OCI-LY1 (cell line): ENCODE measurements around the gene RPL15.

Source experiments
- H2AFZ ChIP-seq: fragments of 200-600 bp; sonication (generic), shearing (Covaris generic); 2 replicates; pipeline ENCODE4 v1.6.0; 2014; ENCODE audit warnings: antibody characterized with exemption, mild to moderate bottlenecking, low read length
- H3F3A ChIP-seq: fragments of 200-600 bp; sonication (generic), shearing (Covaris generic); 2 replicates; pipeline ENCODE4 v1.6.0; 2014; ENCODE audit warnings: mild to moderate bottlenecking, antibody characterized with exemption, low read length, moderate library complexity; ENCODE audit not compliant: insufficient read depth
- H3K27ac ChIP-seq: fragments of 200-600 bp; sonication (generic); 2 replicates; pipeline ENCODE4 v1.5.1; 2014; ENCODE audit warnings: low read length, mixed run types, mild to moderate bottlenecking, low read depth; ENCODE audit not compliant: poor library complexity, severe bottlenecking
- H3K27me3 ChIP-seq: fragments of 200-600 bp; sonication (generic); 2 replicates; pipeline ENCODE4 v1.6.0; 2014; ENCODE audit warnings: antibody characterized with exemption, mild to moderate bottlenecking, low read length, moderate library complexity; ENCODE audit not compliant: insufficient read depth
- H3K36me3 ChIP-seq: fragments of 200-600 bp; sonication (generic); 2 replicates; pipeline ENCODE4 v1.6.1; 2014; ENCODE audit warnings: mild to moderate bottlenecking, antibody characterized with exemption, low read length, moderate library complexity, mixed read lengths; ENCODE audit not compliant: insufficient read depth
- H3K4me1 ChIP-seq: fragments of 200-600 bp; sonication (generic); 2 replicates; pipeline ENCODE4 v1.5.1; 2014; ENCODE audit warnings: mild to moderate bottlenecking, low read length, moderate library complexity; ENCODE audit not compliant: insufficient read depth, severe bottlenecking
- H3K4me2 ChIP-seq: fragments of 200-600 bp; sonication (generic), shearing (Covaris generic); 2 replicates; pipeline ENCODE4 v1.6.1; 2014; ENCODE audit warnings: low read length
- H3K4me3 ChIP-seq: fragments of 200-600 bp; sonication (generic); 2 replicates; pipeline ENCODE4 v1.5.1; 2014; ENCODE audit warnings: low read length, low read depth, mild to moderate bottlenecking, mixed read lengths; ENCODE audit not compliant: poor library complexity, severe bottlenecking
- H3K79me2 ChIP-seq: fragments of 200-600 bp; shearing (Covaris generic); 2 replicates; pipeline ENCODE4 v1.6.1; 2016; ENCODE audit warnings: mixed run types, low read length, mixed read lengths; ENCODE audit not compliant: insufficient read depth
- H3K9ac ChIP-seq: fragments of 200-600 bp; sonication (generic), shearing (Covaris generic); 2 replicates; pipeline ENCODE4 v1.6.1; 2014; ENCODE audit warnings: mild to moderate bottlenecking, low read length, mixed read lengths
- H3K9me2 ChIP-seq: fragments of 200-600 bp; sonication (generic), shearing (Covaris generic); 2 replicates; pipeline ENCODE4 v1.6.1; 2014; ENCODE audit warnings: low read depth, mild to moderate bottlenecking, low read length, mixed read lengths
- H3K9me3 ChIP-seq: fragments of 200-600 bp; shearing (Covaris generic); 2 replicates; pipeline ENCODE4 v1.6.1; 2014; ENCODE audit warnings: low read length, mixed read lengths
- H4K20me1 ChIP-seq: fragments of 200-600 bp; sonication (generic), shearing (Covaris generic); 2 replicates; pipeline ENCODE4 v1.6.0; 2016; ENCODE audit warnings: mild to moderate bottlenecking, low read length; ENCODE audit not compliant: insufficient read depth
- EZH2 ChIP-seq: fragments of 200-600 bp; sonication (generic), shearing (Covaris generic); IDR thresholded peaks from 2 replicates; pipeline ENCODE4 v1.8.0; 2017; ENCODE audit warnings: borderline replicate concordance, mixed run types, mild to moderate bottlenecking, antibody characterized with exemption, low read length, moderate library complexity, mixed read lengths
- TF ChIP-seq, protein P1 (sequence below): fragments of 200-600 bp; sonication (generic), shearing (Covaris generic); IDR thresholded peaks from 2 replicates; pipeline ENCODE4 v1.5.1; 2017; ENCODE audit warnings: mild to moderate bottlenecking, antibody characterized with exemption, low read length, moderate library complexity, mixed read lengths

RPL15 gene

DNA sequence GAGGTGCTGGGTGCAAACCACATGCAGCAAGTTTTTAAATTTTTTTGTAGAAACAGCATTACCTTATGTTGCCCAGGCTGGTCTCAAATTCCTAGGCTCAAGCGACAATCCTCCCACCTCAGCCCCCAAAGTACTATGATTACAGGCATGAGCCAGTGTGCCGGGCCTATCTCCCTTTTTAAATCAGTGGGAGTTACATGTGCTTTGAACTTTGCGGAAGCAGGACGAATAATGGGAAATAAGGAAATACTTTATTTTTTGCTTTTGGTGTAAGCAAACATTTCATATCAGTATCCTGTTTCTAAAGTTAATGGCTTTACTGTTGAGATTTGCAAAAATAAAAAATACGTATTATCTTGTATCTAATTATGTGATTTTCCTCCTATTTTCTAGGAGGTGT is 37.2 kb downstream of the RPL15 start:
- Histone ChIP-seq H4K20me1 (no peaks in the 10 kb centered on the region), H2AFZ (no peak overlapping the region), H3K27ac (no peak overlapping the region), H3K9me2 (no peaks in the 10 kb centered on the region), H3K9me3 (no peaks in the 10 kb centered on the region), H3K9ac (no peak overlapping the region), H3F3A (0 out of 2 replicates have a peak, but pooled peaks cover 5% of the 10 kb centered on the region), H3K79me2 (no peaks in the 10 kb centered on the region), H3K4me3 (no peak overlapping the region), H3K4me1 (peaks cover 27% of the 10 kb centered on the region), H3K27me3 (no peaks in the 10 kb centered on the region), H3K4me2 (no peak overlapping the region), H3K36me3 (no peaks in the 10 kb centered on the region)
- TF ChIP-seq EZH2: no peak
- TF ChIP-seq, protein P1, sequence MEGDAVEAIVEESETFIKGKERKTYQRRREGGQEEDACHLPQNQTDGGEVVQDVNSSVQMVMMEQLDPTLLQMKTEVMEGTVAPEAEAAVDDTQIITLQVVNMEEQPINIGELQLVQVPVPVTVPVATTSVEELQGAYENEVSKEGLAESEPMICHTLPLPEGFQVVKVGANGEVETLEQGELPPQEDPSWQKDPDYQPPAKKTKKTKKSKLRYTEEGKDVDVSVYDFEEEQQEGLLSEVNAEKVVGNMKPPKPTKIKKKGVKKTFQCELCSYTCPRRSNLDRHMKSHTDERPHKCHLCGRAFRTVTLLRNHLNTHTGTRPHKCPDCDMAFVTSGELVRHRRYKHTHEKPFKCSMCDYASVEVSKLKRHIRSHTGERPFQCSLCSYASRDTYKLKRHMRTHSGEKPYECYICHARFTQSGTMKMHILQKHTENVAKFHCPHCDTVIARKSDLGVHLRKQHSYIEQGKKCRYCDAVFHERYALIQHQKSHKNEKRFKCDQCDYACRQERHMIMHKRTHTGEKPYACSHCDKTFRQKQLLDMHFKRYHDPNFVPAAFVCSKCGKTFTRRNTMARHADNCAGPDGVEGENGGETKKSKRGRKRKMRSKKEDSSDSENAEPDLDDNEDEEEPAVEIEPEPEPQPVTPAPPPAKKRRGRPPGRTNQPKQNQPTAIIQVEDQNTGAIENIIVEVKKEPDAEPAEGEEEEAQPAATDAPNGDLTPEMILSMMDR: no peak

DNA sequence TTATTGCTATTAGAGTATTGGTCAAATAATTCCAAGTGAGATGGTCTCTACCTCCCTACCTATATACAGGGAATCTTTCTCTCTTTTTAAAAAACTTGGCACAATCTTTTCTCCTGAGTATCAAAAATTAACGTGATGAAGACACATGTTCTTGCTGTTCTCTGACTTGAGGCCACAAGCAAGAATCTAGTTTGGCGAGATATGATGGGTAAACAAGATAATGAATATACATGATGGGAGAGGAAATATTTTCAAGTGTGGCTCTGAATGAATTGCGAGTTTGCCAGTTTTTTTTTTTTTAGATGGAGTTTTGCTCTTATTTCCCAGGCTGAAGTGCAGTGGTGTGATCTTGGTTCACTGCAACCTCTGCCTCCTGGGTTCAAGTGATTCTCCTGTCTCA is 39.8 kb downstream of the RPL15 start:
- Histone ChIP-seq H3K4me3 (no peak overlapping the region), H2AFZ (no peak overlapping the region), H3K9me3 (no peaks in the 10 kb centered on the region), H3K79me2 (no peaks in the 10 kb centered on the region), H3K4me2 (no peak overlapping the region), H4K20me1 (no peaks in the 10 kb centered on the region), H3K27ac (no peak overlapping the region), H3K9me2 (no peaks in the 10 kb centered on the region), H3K36me3 (no peaks in the 10 kb centered on the region), H3K27me3 (no peaks in the 10 kb centered on the region), H3K9ac (no peak overlapping the region), H3K4me1 (peaks cover 17% of the 10 kb centered on the region), H3F3A (no peaks in the 10 kb centered on the region)
- TF ChIP-seq, protein P1: no peak
- TF ChIP-seq EZH2: no peak

DNA sequence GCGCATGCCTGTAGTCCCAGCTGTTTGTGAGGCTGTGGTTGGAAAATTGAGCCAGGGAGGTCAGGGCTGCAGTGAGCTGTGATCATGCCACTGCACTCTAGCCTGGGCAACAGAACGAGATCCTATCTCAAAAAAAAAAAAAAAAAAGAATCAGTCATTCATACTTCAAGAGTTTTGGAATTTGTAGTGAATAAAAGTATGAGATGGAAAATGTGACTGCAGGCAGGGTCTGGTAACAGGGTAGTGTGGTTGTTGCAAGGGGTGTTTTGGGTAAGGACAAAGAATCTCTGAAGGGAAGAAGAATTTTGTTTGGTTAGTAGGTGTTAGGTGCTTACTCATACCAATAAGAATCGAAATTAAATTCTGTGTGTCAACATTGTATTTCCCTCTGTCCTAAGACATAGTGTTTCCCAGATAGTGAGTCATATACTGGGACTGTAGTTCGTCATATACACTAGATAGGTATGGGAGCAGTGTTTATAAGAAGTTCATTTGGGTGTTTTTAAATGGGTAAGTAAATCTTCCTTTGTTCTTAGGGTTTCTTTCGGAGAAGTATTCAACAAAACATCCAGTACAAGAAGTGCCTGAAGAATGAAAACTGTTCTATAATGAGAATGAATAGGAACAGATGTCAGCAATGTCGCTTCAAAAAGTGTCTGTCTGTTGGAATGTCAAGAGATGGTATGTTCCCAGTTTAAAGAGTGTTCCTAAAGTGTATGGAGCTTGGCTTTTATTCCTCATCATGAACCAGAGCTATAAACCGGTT is 42.4 kb downstream of the RPL15 start:
- H3F3A ChIP-seq: no peaks in the 10 kb centered on the region
- H3K27me3 ChIP-seq: no peaks in the 10 kb centered on the region
- H3K79me2 ChIP-seq: no peaks in the 10 kb centered on the region
- no peak overlapping the region for H3K9ac ChIP-seq
- TF ChIP-seq, protein P1: no peak
- TF ChIP-seq EZH2: no peak
- no peak overlapping the region for H2AFZ ChIP-seq
- H3K36me3 ChIP-seq: peaks cover 7% of the 10 kb centered on the region; the same call in 1 of the 2 replicates
- no peaks in the 10 kb centered on the region for H3K9me3 ChIP-seq
- H3K4me2 ChIP-seq: no peak overlapping the region
- no peak overlapping the region for H3K4me3 ChIP-seq
- no peaks in the 10 kb centered on the region for H4K20me1 ChIP-seq
- no peak overlapping the region for H3K27ac ChIP-seq
- no peaks in the 10 kb centered on the region for H3K4me1 ChIP-seq
- no peaks in the 10 kb centered on the region for H3K9me2 ChIP-seq
